ENCODE measurements around the gene FOXK1. TPM values are rescaled to one million over a fixed set of nuclear protein-coding genes. Genes with fewer than 3 reads are reported as not detected.
A peak's percentile ranks its signal among the peaks of the same experiment; 100 is the strongest.

Gene FOXK1
- total RNA-seq, 2 experiments from 2014 or later: 38.5 to 39.6 TPM

GRCh38 chr7:4766666-4767519, 84.8 kb downstream of the FOXK1 start:
- intact Hi-C loops (cut with micrococcal nuclease): no loop called here

DNA sequence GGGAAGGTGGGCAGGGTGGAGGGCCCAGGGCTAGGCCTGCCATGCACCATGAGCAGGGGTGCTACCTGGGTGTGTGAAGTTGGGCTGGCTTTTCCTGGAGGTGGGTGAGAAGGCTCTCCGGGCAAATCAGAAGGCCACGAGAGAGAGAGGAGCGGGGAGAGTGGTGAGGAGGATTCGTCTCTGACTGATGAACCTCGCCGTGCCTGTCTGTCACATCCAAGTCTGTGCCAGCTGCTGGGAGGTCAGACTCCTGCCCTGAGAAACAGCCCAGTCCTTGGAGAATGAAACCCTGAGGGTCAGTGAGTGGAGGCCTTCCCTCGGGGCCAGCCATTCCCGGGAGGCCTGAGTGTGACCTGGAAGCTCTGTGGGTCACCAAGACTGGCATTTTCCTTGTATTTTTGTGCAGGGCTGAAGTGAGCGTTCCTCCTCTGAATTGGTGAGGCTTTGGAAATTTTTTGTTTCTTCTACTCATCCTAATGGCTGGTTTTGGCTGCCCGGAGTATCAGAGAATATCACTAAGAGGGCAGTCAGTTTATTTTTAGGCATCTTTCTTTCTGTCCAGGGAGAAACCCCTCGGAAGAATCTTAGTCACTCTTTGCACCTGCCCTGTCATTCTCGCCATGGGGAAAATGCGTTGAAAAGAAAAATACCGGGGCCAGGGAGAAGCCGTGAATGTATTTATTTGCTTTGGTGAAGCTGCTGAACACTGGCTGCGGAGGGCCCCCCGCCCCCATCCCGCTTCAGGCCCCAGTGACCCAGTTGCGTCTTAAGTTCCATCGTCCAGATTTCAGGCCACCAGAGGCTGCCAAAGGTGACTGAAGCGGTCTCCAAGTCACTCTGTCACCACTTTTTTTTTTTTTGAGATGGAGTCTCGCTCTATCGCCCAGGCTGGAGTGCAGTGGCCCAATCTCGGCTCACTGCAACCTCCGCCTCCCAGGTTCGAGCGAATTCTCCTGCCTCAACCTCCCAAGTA, 86.8 kb downstream of the FOXK1 start:
- Mint-ChIP-seq H3K36me3 (ENCODE audit: low read depth) (peaks cover 1% of the 10 kb centered on the region), H3K9me3 (no peaks in the 10 kb centered on the region), H3K27me3 (no peaks in the 10 kb centered on the region), H3K4me3 (no peak overlapping the region), H3K27ac (no peak overlapping the region), H3K4me1 (ENCODE audit: low read depth) (peaks cover 5% of the 10 kb centered on the region)
- TF ChIP-seq, protein P1, sequence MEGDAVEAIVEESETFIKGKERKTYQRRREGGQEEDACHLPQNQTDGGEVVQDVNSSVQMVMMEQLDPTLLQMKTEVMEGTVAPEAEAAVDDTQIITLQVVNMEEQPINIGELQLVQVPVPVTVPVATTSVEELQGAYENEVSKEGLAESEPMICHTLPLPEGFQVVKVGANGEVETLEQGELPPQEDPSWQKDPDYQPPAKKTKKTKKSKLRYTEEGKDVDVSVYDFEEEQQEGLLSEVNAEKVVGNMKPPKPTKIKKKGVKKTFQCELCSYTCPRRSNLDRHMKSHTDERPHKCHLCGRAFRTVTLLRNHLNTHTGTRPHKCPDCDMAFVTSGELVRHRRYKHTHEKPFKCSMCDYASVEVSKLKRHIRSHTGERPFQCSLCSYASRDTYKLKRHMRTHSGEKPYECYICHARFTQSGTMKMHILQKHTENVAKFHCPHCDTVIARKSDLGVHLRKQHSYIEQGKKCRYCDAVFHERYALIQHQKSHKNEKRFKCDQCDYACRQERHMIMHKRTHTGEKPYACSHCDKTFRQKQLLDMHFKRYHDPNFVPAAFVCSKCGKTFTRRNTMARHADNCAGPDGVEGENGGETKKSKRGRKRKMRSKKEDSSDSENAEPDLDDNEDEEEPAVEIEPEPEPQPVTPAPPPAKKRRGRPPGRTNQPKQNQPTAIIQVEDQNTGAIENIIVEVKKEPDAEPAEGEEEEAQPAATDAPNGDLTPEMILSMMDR (IDR thresholded peaks at IDR 0.05): no peak
- ChIA-PET POLR2A (interaction anchor here (1.5 kb wide), 1 partner anchor 11 kb away, joined by 4 read pairs; no protein-coding TSS in a partner anchor), CTCF (no interaction called here)
- intact Hi-C loops (cut with micrococcal nuclease): no loop called here
- ATAC-seq (no peak), DNase-seq (no peak)

More at GRCh38 chr7:4766666-4767519, 84.8 kb downstream of the FOXK1 start:
- Mint-ChIP-seq H3K27me3 (no peaks in the 10 kb centered on the region), H3K4me3 (no peak overlapping the region), H3K27ac (no peak overlapping the region), H3K4me1 (ENCODE audit: low read depth) (peaks cover 5% of the 10 kb centered on the region), H3K9me3 (no peaks in the 10 kb centered on the region), H3K36me3 (ENCODE audit: low read depth) (peaks cover 8% of the 10 kb centered on the region)
- TF ChIP-seq, protein P1 (IDR thresholded peaks at IDR 0.05): no peak
- ATAC-seq (no peak), DNase-seq (no peak)
- CTCF ChIA-PET: no interaction called here
- POLR2A ChIA-PET: interaction anchor here (0.8 to 1.5 kb wide), 3 partner anchors 8 to 125 kb away, joined by 3 to 5 read pairs (median 4); partner anchors contain the start of gene AP5Z1

DNA sequence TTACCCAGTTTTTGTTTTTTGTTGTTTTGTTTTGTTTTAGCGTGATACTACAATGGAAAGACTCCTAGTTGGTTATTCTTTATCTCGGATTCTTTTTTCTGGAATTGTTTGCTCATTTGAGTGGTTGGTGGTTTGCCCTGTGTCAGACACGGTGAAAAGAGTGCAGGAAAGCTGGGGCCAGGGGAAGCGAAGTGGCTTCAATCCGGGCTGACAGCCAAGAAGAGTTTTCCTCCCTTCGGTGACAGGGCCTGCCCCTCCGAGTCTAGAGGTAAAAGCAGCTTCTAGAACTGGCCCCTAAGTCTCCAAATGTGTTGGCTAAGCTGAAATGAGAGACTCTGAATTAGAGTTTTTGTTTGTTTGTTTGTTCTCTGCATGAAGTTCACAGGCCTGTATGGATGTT, 87.7 kb downstream of the FOXK1 start:
- peak overlapping the region; percentile 49 for H3K27ac Mint-ChIP-seq
- no peaks in the 10 kb centered on the region for H3K27me3 Mint-ChIP-seq
- peaks cover 13% of the 10 kb centered on the region for H3K4me1 Mint-ChIP-seq (ENCODE audit: low read depth)
- peaks cover 1% of the 10 kb centered on the region for H3K36me3 Mint-ChIP-seq (ENCODE audit: low read depth)
- no peaks in the 10 kb centered on the region for H3K9me3 Mint-ChIP-seq
- CTCF ChIA-PET: interaction anchor here (0.7 kb wide), 1 partner anchor 17 kb away, joined by 4 read pairs; no protein-coding TSS in a partner anchor
- POLR2A ChIA-PET: no interaction called here
- ATAC-seq: no peak
- H3K4me3 Mint-ChIP-seq: no peak overlapping the region
- intact Hi-C loops (cut with micrococcal nuclease): no loop called here
- TF ChIP-seq, protein P1 (IDR thresholded peaks at IDR 0.05): no peak
- DNase-seq: no peak

- no peak for DNase-seq
These were observed 88.8 kb downstream of the FOXK1 start for GRCh38 chr7:4770886-4771285.

More at GRCh38 chr7:4770886-4771285, 88.8 kb downstream of the FOXK1 start:
- H3K27me3 Mint-ChIP-seq: no peaks in the 10 kb centered on the region
- ATAC-seq: no peak
- H3K4me1 Mint-ChIP-seq (ENCODE audit: low read depth): peaks cover 21% of the 10 kb centered on the region
- intact Hi-C loops (cut with micrococcal nuclease): no loop called here
- no peaks in the 10 kb centered on the region for H3K9me3 Mint-ChIP-seq
- H3K36me3 Mint-ChIP-seq (ENCODE audit: low read depth): peaks cover 5% of the 10 kb centered on the region
- no peak overlapping the region for H3K27ac Mint-ChIP-seq
- TF ChIP-seq, protein P1 (IDR thresholded peaks at IDR 0.05): no peak
- ChIA-PET CTCF (no interaction called here), POLR2A (interaction anchor here (1.3 kb wide), 1 partner anchor 129 kb away, joined by 3 read pairs; no protein-coding TSS in a partner anchor)
- no peak overlapping the region for H3K4me3 Mint-ChIP-seq
